ENCODE data around the gene ZNF888. TPM values are rescaled to one million over a fixed set of nuclear protein-coding genes. Genes with fewer than 3 reads are reported as not detected.

The ZNF888 gene
- total and polyA plus RNA-seq, 4 donors, result 2.3 to 5.4 (median 3.3) TPM

Small RNA genes within 50 kb of the gene (small RNA-seq; reads per million reads assigned to genes)
- gene ZNF320 (ENCODE audit: low replicate concordance), result 0.08 reads per million

Other genes with a start within 250 kb of the ZNF888 start
- gene ZNF611, start 188.4 kb downstream of the ZNF888 start, total RNA-seq, result 10 to 100 TPM; 16.6 to 31.5 TPM
- gene ZNF611, start 188.4 kb downstream of the ZNF888 start, polyA plus RNA-seq (ENCODE audit: insufficient read length in 2 of 2), result 10 to 100 TPM; 16.5 to 20.2 TPM
- gene ZNF600, start 136.6 kb downstream of the ZNF888 start, total RNA-seq, result 1 to 10 TPM; 2.1 to 5.7 TPM
- gene ZNF600, start 136.6 kb downstream of the ZNF888 start, polyA plus RNA-seq (ENCODE audit: insufficient read length in 2 of 2), result 1 to 10 TPM in 1 of 2 donors, under 1 TPM in 1; 0.92 to 2.4 TPM
- gene ZNF28, start 101.8 kb downstream of the ZNF888 start, total RNA-seq, result 10 to 100 TPM; 24.6 to 27.5 TPM
- 10 to 100 TPM; 10.0 to 12.4 TPM for gene ZNF28, start 101.8 kb downstream of the ZNF888 start, polyA plus RNA-seq (ENCODE audit: insufficient read length in 2 of 2)
- 10 to 100 TPM; 25.6 to 33.6 TPM for gene ZNF468, start 65.8 kb downstream of the ZNF888 start, total RNA-seq
- 10 to 100 TPM; 17.5 to 17.7 TPM for gene ZNF468, start 65.8 kb downstream of the ZNF888 start, polyA plus RNA-seq (ENCODE audit: insufficient read length in 2 of 2)
- gene ZNF320, start 25.8 kb downstream of the ZNF888 start, total RNA-seq, result 10 to 100 TPM; 21.2 to 28.8 TPM
- gene ZNF320, start 25.8 kb downstream of the ZNF888 start, polyA plus RNA-seq (ENCODE audit: insufficient read length in 2 of 2), result 10 to 100 TPM; 26.6 to 36.2 TPM
- gene ZNF816, start 39.5 kb upstream of the ZNF888 start, total RNA-seq, result 10 to 100 TPM; 12.0 to 13.6 TPM
- 1 to 10 TPM; 5.1 to 7.1 TPM for gene ZNF816, start 39.5 kb upstream of the ZNF888 start, polyA plus RNA-seq (ENCODE audit: insufficient read length in 2 of 2)
- gene ERVV-1, start 90.5 kb upstream of the ZNF888 start, total RNA-seq, result not detected
- gene ERVV-1, start 90.5 kb upstream of the ZNF888 start, polyA plus RNA-seq (ENCODE audit: insufficient read length in 2 of 2), result under 1 TPM in 1 of 2 donors, not detected in 1; 0.12 TPM
- gene ERVV-2, start 121.3 kb upstream of the ZNF888 start, total RNA-seq, result under 1 TPM in 1 of 2 donors, not detected in 1; 0.06 TPM
- gene ERVV-2, start 121.3 kb upstream of the ZNF888 start, polyA plus RNA-seq (ENCODE audit: insufficient read length in 2 of 2), result not detected
- gene ZNF160, start 180.0 kb upstream of the ZNF888 start, total RNA-seq, result 10 to 100 TPM; 42.0 to 47.4 TPM
- 10 to 100 TPM; 22.4 to 28.6 TPM for gene ZNF160, start 180.0 kb upstream of the ZNF888 start, polyA plus RNA-seq (ENCODE audit: insufficient read length in 2 of 2)
- gene ZNF415, start 209.5 kb upstream of the ZNF888 start, total RNA-seq, result 10 to 100 TPM; 27.3 to 35.0 TPM
- 10 to 100 TPM; 32.6 to 41.0 TPM for gene ZNF415, start 209.5 kb upstream of the ZNF888 start, polyA plus RNA-seq (ENCODE audit: insufficient read length in 2 of 2)
- gene ZNF347, start 235.6 kb upstream of the ZNF888 start, total RNA-seq, result 10 to 100 TPM; 18.2 to 21.3 TPM
- gene ZNF347, start 235.6 kb upstream of the ZNF888 start, polyA plus RNA-seq (ENCODE audit: insufficient read length in 2 of 2), result 10 to 100 TPM in 1 of 2 donors, 1 to 10 TPM in 1; 9.7 to 16.5 TPM